ENCODE measurements around the gene FAM131B. TPM values are rescaled to one million over a fixed set of nuclear protein-coding genes. Genes with fewer than 3 reads are reported as not detected.

FAM131B gene
- total RNA-seq, 1 donor from 2014 or later = 6.6 TPM

DNA sequence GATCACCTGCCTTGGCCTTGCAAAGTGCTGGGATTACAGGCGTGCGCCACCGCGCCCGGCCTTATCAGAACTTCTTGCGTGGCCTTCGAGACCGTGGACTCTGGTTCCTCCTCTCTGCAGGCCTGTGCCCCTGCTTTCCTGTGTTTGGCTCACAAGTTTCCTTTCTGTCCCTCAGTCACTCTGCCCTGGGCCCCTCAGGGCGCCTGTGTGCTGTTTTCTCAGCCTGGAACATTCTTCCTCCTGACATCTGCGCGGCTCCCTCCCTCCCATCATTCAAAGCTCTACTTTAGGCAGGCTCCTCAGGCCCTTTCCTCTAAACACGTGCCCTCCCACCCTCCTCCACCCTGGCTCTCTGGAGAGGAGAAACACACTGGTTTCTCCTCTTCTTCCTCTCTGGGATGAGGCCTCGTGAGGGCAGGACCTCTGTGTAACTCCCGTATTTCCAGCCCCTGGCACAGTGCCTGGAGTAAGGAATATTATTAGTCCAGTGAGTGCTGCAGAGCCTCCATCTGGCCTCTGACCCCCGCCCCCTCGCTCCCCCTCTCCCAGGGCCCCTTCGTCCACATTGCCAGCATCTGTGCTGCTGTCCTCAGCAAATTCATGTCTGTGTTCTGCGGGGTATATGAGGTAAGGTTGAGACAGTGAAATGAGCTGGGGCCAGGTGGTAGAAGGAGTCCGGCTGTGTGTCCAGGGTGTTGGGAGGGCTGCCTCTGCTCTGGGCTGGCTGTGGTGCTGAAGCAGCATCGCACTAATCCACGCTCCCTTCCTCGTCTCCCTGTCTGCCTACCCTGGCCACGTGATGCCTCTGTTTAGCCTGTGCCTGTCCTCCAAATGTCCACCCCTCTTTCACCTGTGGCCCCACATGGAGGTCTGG is 39.5 kb downstream of the FAM131B start:
- no peak for DNase-seq (ENCODE audit: low spot score)

GRCh38 chr7:143321734-143322133 is 40.8 kb downstream of the FAM131B start:
- DNase-seq (ENCODE audit: low spot score) = peak; percentile 36

- DNase-seq (ENCODE audit: low spot score) = no peak
These were observed 41.3 kb downstream of the FAM131B start for GRCh38 chr7:143321242-143321641.

GRCh38 chr7:143320620-143321019 is 41.9 kb downstream of the FAM131B start:
- no peak for DNase-seq (ENCODE audit: low spot score)

DNA sequence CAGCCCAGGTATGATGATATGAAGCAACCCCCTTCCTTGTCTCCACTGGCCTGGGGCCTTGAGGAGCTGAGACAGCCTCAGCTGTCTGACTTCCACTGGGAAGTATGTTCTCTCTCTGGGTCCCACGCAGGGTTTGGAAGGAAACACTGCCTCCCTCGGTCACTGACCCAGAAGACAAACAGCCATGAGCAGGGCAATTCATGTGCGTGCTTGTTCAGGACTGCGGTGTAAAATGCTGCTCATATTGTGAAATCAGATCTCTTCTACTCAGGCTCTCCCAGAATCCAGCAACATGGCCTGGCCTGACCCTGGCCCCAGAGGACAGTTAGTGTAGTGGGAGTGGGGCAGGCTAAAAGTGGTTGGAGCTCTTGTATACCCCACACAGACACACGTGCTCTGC is 43.9 kb downstream of the FAM131B start:
- no peak for DNase-seq (ENCODE audit: low spot score)

DNA sequence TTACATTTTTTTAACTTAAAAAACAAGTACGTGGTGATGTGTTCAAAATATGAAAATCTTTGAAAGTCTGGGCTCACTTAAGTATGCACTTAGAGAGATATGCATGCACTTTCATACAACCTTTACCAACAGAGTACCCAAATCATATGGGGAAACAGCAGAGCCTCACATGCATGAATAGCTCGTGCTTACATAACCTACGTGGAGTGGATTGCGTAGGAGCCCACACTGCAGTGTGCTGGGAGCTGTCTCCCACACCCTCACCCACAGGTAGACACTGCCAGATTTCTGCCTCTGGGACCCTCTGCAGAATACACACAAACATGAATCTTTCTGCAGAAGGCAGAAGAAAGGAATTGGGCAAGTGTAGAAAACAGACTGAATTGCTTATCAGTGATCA is 46.0 kb downstream of the FAM131B start:
- no peak for DNase-seq (ENCODE audit: low spot score)

GRCh38 chr7:143315776-143316175 is 46.7 kb downstream of the FAM131B start, which contains the start of gene CLCN1:
Gene CLCN1, plus strand, starts transcription at chr7:143316111. Its CDS starts 102 bp downstream, at chr7:143316213.
- no peak for DNase-seq (ENCODE audit: low spot score)

DNA sequence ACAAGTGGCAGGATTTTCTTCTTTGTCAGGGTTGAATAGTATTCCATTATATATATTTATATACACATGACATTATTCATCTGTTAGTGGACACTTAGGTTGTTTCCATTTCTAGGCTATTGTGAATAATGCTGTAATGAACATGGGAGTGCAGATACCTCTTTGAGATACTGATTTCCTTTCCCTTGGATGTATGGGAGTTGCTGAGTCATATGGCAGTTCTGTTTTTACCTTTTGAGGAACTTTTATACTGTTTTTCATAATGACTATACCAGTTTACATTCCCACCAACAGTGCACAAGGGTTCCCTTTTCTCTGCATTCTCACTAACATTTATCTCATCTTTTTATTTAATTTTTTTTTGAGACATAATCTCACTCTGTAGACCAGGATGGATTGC is 48.4 kb downstream of the FAM131B start:
- DNase-seq (ENCODE audit: low spot score) = no peak

- no peak for DNase-seq (ENCODE audit: low spot score)
These were observed 53.9 kb downstream of the FAM131B start for GRCh38 chr7:143308632-143309031.

GRCh38 chr7:143305423-143306070 is 57.0 kb downstream of the FAM131B start:
- DNase-seq (ENCODE audit: low spot score) = peak; percentile 84

DNA sequence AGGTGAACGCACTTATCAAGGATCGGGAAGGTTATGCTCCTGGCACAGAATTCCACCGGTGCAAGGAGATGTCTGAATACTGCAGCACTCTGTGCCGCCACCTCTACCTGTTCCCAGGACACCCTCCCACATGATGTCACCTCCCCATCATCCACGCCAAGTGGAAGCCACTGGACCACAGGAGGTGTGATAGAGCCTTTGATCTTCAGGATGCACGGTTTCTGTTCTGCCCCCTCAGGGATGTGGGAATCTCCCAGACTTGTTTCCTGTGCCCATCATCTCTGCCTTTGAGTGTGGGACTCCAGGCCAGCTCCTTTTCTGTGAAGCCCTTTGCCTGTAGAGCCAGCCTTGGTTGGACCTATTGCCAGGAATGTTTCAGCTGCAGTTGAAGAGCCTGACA is 57.6 kb downstream of the FAM131B start:
- no peak for DNase-seq (ENCODE audit: low spot score)

- DNase-seq (ENCODE audit: low spot score) = no peak
These were observed 58.8 kb downstream of the FAM131B start for GRCh38 chr7:143303733-143304132.

Other genes with a start within 250 kb of the FAM131B start
- gene PIP, start 230.6 kb downstream of the FAM131B start, total RNA-seq = not detected
- not detected for gene TAS2R39, start 179.3 kb downstream of the FAM131B start, total RNA-seq
- not detected for gene TAS2R40, start 140.7 kb downstream of the FAM131B start, total RNA-seq
- 252 TPM for gene GSTK1, start 99.3 kb downstream of the FAM131B start, total RNA-seq
- gene TMEM139, start 77.8 kb downstream of the FAM131B start, total RNA-seq = 47.8 TPM
- gene CASP2, start 74.4 kb downstream of the FAM131B start, total RNA-seq = 38.7 TPM
- gene CLCN1, start 46.6 kb downstream of the FAM131B start, total RNA-seq = 1.2 TPM
- 276 TPM for gene ZYX, start 18.6 kb upstream of the FAM131B start, total RNA-seq
- 38.0 TPM for gene EPHA1, start 46.1 kb upstream of the FAM131B start, total RNA-seq
- gene TAS2R60, start 80.7 kb upstream of the FAM131B start, total RNA-seq = not detected
- not detected for gene TAS2R41, start 115.2 kb upstream of the FAM131B start, total RNA-seq
- gene CTAGE15, start 209.1 kb upstream of the FAM131B start, total RNA-seq = 0.63 TPM